HepG2 (cell line): ENCODE results near the gene GALR2. TPM values are rescaled to one million over a fixed set of nuclear protein-coding genes. Genes with fewer than 3 reads are reported as not detected.
A peak's percentile ranks its signal among the peaks of the same experiment; 100 is the strongest.

Experiments used
- ATAC-seq: fragments of 200-7000 bp; cut with Tn5 transposase; 3 replicates; pipeline ENCODE4 v1.9.1; 2020; ENCODE audit warnings: mild to moderate bottlenecking, moderate library complexity
- BruUV-seq: library from RNA; stranded (reverse); fragments of 400-500 nt; replicated peaks from 2 replicates; lab custom pipeline; 2021; lab: Mats Ljungman, UMichigan
- CTCF ChIA-PET: fragments of 300-600 bp; formaldehyde crosslinking; extraction: SDS; loops from one replicate; lab custom pipeline; 2021; ENCODE audit warnings: low total read pairs, inconsistent platforms, low intra/inter-chr PET ratio; lab: Yijun Ruan, JAX
- POLR2A ChIA-PET: fragments of 350-600 bp; sonication (Branson Sonifier 250); formaldehyde crosslinking; loops from one replicate; lab custom pipeline; 2020; ENCODE audit warnings: antibody characterized with exemption, inconsistent platforms; lab: Yijun Ruan, JAX
- DNase-seq: peaks from one replicate; pipeline ENCODE4 v3.0.0-alpha.2; 2015; ENCODE audit warnings: low spot score
- FAIRE-seq: peaks from 3 replicates; lab custom pipeline; 2011; peaks lifted over from hg19 to GRCh38; lab: Jason Lieb, UNC
- H2AFZ ChIP-seq: one replicate; pipeline ENCODE4 v1.6.1; 2011; ENCODE audit warnings: low read length, inconsistent platforms
- H3K27ac ChIP-seq: fragments of 300-600 bp; 3 replicates; pipeline ENCODE4 v1.8.0; 2011; ENCODE audit warnings: mixed run types, mild to moderate bottlenecking, mixed read lengths, low read length, inconsistent platforms; ENCODE audit not compliant: insufficient read depth; ENCODE audit errors: extremely low read length
- H3K27me3 ChIP-seq, 2 experiments: fragments of 200-600 bp in 1 of 2; 2 replicates in 1 of 2; 3 replicates in 1 of 2; pipeline versions ENCODE4 v1.6.0 to v1.8.0; 2011; ENCODE audit warnings: low read length in 2 of 2, mild to moderate bottlenecking in 2 of 2, moderate library complexity in 2 of 2, inconsistent platforms in 1 of 2; ENCODE audit not compliant: insufficient read depth in 2 of 2, control insufficient read depth in 1 of 2
- H3K36me3 ChIP-seq, 2 experiments: fragments of 200-600 bp in 1 of 2; replicated peaks in 1 of 2; 2 replicates in 1 of 2; 3 replicates in 1 of 2; pipeline versions ENCODE4 v1.5.1 to v1.8.0; 2011; ENCODE audit warnings: low read length in 2 of 2, inconsistent platforms in 1 of 2; ENCODE audit not compliant: insufficient read depth in 2 of 2, control insufficient read depth in 1 of 2
- H3K4me1 ChIP-seq: 2 replicates; pipeline ENCODE4 v1.5.1; 2012; ENCODE audit warnings: low read length, inconsistent platforms; ENCODE audit not compliant: insufficient read depth
- H3K4me2 ChIP-seq: 2 replicates; pipeline ENCODE4 v1.6.0; 2011; ENCODE audit warnings: low read depth, low read length, inconsistent platforms
- H3K4me3 ChIP-seq, 3 experiments: fragments of 200-600 bp in 1 of 3; sonication (generic), shearing (Covaris generic) in 1 of 3; replicated peaks in 1 of 3; 2 replicates each; pipeline ENCODE4 v1.5.1; 2011 to 2016; ENCODE audit warnings: low read length in 3 of 3, inconsistent platforms in 2 of 3, low read depth in 2 of 3, mild to moderate bottlenecking in 2 of 3, control low read depth in 1 of 3, mixed read lengths in 1 of 3; ENCODE audit not compliant: insufficient read depth in 1 of 3
- H3K79me2 ChIP-seq: one replicate; pipeline ENCODE4 v1.6.1; 2011; ENCODE audit warnings: low read length, inconsistent platforms; ENCODE audit not compliant: insufficient read depth
- H3K9ac ChIP-seq: 2 replicates; pipeline ENCODE4 v1.6.0; 2011; ENCODE audit warnings: mild to moderate bottlenecking, low read depth, low read length, inconsistent platforms; ENCODE audit not compliant: insufficient read depth
- H3K9me3 ChIP-seq: 2 replicates; pipeline ENCODE4 v1.5.1; 2012; ENCODE audit warnings: mild to moderate bottlenecking, low read length
- H4K20me1 ChIP-seq: 2 replicates; pipeline ENCODE4 v1.6.0; 2011; ENCODE audit warnings: inconsistent platforms, mild to moderate bottlenecking, low read length, moderate library complexity; ENCODE audit not compliant: insufficient read depth
- ARID2 ChIP-seq: sonication (generic); formaldehyde crosslinking; IDR thresholded peaks from 2 replicates; pipeline ENCODE4 v1.8.1; 2022; ENCODE audit warnings: mild to moderate bottlenecking, missing genetic modification reagents, borderline replicate concordance
- KDM5A ChIP-seq: fragments of 200-600 bp; sonication (generic); IDR thresholded peaks from 2 replicates; pipeline ENCODE4 v1.7.0; 2018; ENCODE audit warnings: antibody characterized with exemption, mild to moderate bottlenecking, low read length, borderline replicate concordance
- KLF16 ChIP-seq, 2 experiments: sonication (generic) in 1 of 2; formaldehyde crosslinking in 1 of 2; IDR thresholded peaks; 2 replicates each; pipeline versions ENCODE4 v1.6.1 to v1.8.0; 2016 to 2023; ENCODE audit warnings: missing genetic modification reagents in 2 of 2, missing compliant biosample characterization in 1 of 2
- SATB2 ChIP-seq: sonication (generic); formaldehyde crosslinking; IDR thresholded peaks from 2 replicates; pipeline ENCODE4 v1.5.0; 2020; ENCODE audit warnings: missing genetic modification reagents
- SMAD3 ChIP-seq: sonication (generic); formaldehyde crosslinking; IDR thresholded peaks from 2 replicates; pipeline ENCODE4 v1.4.0; 2020; ENCODE audit warnings: missing genetic modification reagents
- SOX13 ChIP-seq, 3 experiments: fragments of 450-650 bp in 1 of 3; sonication (generic) in 1 of 3; formaldehyde crosslinking in 1 of 3; IDR thresholded peaks in 2 of 3; conservative IDR thresholded peaks in 1 of 3; 2 replicates each; pipeline versions ENCODE4 v1.5.0 to v1.6.1; 2016 to 2020; ENCODE audit warnings: antibody characterized with exemption in 1 of 3, mild to moderate bottlenecking in 1 of 3, missing compliant biosample characterization in 1 of 3, missing genetic modification reagents in 1 of 3, moderate library complexity in 1 of 3
- SOX5 ChIP-seq: IDR thresholded peaks from 2 replicates; pipeline ENCODE4 v1.6.1; 2016; ENCODE audit warnings: borderline replicate concordance
- ZNF564 ChIP-seq: sonication (generic); formaldehyde crosslinking; IDR thresholded peaks from 2 replicates; pipeline ENCODE4 v1.8.1; 2023; ENCODE audit warnings: mild to moderate bottlenecking, missing genetic modification reagents
- ZNF569 ChIP-seq: sonication (generic); formaldehyde crosslinking; IDR thresholded peaks from 2 replicates; pipeline ENCODE4 v1.5.0; 2020; ENCODE audit warnings: mild to moderate bottlenecking, missing genetic modification reagents, moderate library complexity, borderline replicate concordance
- WGBS: methylation state at CpG from one replicate; pipeline ENCODE4 v1.1.6; 2017; ENCODE audit warnings: low lambda C conversion rate; 5-methylcytosine and 5-hydroxymethylcytosine counted together
- in situ Hi-C: cut with HindIII; loops from 2 replicates; pipeline ENCODE4 v1.10.0; 2017; ENCODE audit warnings: low pct_unique_long_range_greater_than_20kb; ENCODE audit not compliant: extremely low pct_ligation_motif_present
- intact Hi-C: fragments of 100-400 bp; cut with micrococcal nuclease; formaldehyde crosslinking; loops from one replicate; pipeline ENCODE4 v1.10.0; 2022; ENCODE audit not compliant: unreplicated experiment
- polyA plus RNA-seq, 8 experiments: library from polyadenylated mRNA; depleted of rRNA in 3 of 8; stranded (reverse) in 7 of 8; unstranded in 1 of 8; fragments of >200 nt; fragmentation: Illumina TruSeq in 4 of 8; extraction: Trizol in 4 of 8; gene quantifications; 2 replicates each; pipeline versions ENCODE4 v1.2.1 to v1.2.3, GENCODE V29; 2011 to 2016; ENCODE audit warnings: low read depth in 4 of 8, missing spikeins in 1 of 8, mixed read lengths in 1 of 8; ENCODE audit not compliant: insufficient read depth in 1 of 8
- total RNA-seq, 5 experiments: library from RNA; depleted of rRNA; stranded (reverse); fragments of >200 nt; fragmentation: Illumina TruSeq; extraction: Trizol; gene quantifications; 2 replicates each; pipeline ENCODE4 v1.2.3, GENCODE V29; 2016; ENCODE audit warnings: low read depth in 1 of 5
- TF ChIP-seq, protein P1 (sequence below): sonication (generic); formaldehyde crosslinking; IDR thresholded peaks from 2 replicates; pipeline ENCODE4 v1.9.0; 2021; ENCODE audit warnings: missing genetic modification reagents, mild to moderate bottlenecking, borderline replicate concordance

GALR2 gene
- total and polyA plus RNA-seq, 2 of the 13 experiments (the other 11 are each of a cell fraction or from before 2014, with no cell fraction given), result 0.48 to 0.58 TPM

DNA sequence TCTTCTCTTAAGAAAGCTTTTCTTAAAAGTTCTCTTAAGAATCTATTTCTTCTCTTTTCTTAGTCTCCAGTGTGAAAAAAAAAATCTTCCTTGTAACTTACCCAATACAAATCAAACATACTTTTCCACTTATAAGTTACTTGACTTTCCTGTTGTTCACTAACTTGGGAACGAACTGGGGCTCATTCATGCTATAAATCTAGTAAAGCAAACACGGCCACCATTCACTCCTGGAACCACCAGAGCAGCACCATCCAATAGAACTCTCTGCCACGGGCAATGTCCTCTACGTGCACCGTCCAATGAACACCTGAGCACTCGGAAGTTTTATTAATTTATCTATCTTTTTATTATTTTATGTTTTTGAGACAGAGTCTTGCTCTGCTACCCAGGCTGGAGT lies 23.0 kb upstream of the GALR2 start:
- peaks cover 43 to 84% of the 10 kb centered on the region in 2 experiments for H3K36me3 ChIP-seq
- H3K4me1 ChIP-seq, result no peaks in the 10 kb centered on the region
- H3K9me3 ChIP-seq, result no peaks in the 10 kb centered on the region
- H3K79me2 ChIP-seq, result no peaks in the 10 kb centered on the region
- no peaks in the 10 kb centered on the region for H3K27me3 ChIP-seq
- H2AFZ ChIP-seq, result no peak overlapping the region
- 98% methylated on average over 6 of the region's 6 CpGs for WGBS
- CTCF ChIA-PET, result no interaction called here
- H3K9ac ChIP-seq, result no peak overlapping the region
- FAIRE-seq, result no peak
- in situ Hi-C loops (no loop called here), intact Hi-C loops (no loop called here)
- H3K4me3 ChIP-seq, result no peak overlapping the region
- DNase-seq, result no peak
- H3K27ac ChIP-seq, result no peak overlapping the region
- no peak overlapping the region for H3K4me2 ChIP-seq
- no peaks in the 10 kb centered on the region; the same call in 1 of the 2 replicates for H4K20me1 ChIP-seq
- POLR2A ChIA-PET, result no interaction called here
- no peak for TF ChIP-seq SOX5 (CRISPR knock-in tag)
- TF ChIP-seq SOX13 (IDR thresholded peaks at IDR 0.05), result no peak
- TF ChIP-seq SOX13 (CRISPR knock-in tag; conservative IDR thresholded peaks at IDR 0.05 in 1 of 2, IDR thresholded peaks at IDR 0.05 in 1 of 2), result no peak
- no peak for TF ChIP-seq ZNF564 (CRISPR knock-in tag)
- no peak for ATAC-seq
- no TSS peak for BruUV-seq

DNA sequence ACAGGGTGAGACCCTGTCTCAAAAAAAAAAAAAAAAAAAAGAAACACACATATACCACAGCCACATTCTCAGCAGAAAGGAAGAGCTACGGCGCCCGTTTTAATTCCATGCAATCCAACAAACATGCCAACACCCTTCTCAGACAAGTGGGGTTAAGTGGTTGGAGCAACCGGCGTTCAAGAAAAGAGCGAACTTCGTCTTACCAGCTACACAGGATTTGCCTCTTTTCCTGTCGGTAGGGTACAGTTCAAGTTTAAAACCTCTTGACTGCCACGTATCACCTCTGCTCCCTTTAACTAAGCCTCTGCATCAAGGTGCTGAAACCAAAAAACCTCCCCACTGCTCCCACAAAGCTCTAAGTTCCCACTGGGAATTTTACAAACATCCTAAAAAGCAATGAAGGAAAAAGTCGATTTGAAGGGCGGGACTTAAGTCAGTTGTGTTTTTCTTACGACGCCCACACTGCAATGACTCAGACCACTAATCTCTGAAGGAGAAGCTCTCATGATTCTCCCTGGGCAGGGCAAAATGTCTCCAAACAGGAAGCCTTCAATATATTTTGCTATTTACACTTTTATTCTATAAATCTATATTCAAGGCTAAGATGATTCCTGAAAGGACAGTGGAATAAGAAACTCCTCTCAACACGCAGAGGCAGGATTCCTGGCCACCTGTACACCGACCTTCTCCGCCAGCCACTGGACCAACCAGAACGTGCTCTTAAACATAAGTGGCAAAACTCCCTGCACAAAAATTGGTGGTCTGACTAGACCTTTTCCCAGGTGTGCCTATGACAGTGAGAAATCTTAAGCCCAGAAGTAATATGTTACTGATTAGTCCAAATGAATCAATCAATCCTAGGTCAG lies 21.1 kb upstream of the GALR2 start:
- Histone ChIP-seq H3K9ac (no peak overlapping the region), H3K27ac (no peak overlapping the region), H3K4me3 (no peak overlapping the region), H3K9me3 (no peaks in the 10 kb centered on the region), H4K20me1 (no peaks in the 10 kb centered on the region; the same call in 1 of the 2 replicates), H3K79me2 (no peaks in the 10 kb centered on the region), H3K4me1 (no peaks in the 10 kb centered on the region), H2AFZ (no peak overlapping the region), H3K27me3 (no peaks in the 10 kb centered on the region), H3K4me2 (no peak overlapping the region), H3K36me3 (peaks cover 35 to 87% of the 10 kb centered on the region in 2 experiments)
- intact Hi-C loops, result no loop called here
- DNase-seq (no peak), ATAC-seq (no peak), FAIRE-seq (no peak)
- in situ Hi-C loops, result no loop called here
- BruUV-seq, result TSS peak; percentile 8
- POLR2A ChIA-PET, result no interaction called here
- WGBS, result 96% methylated on average over 17 of the region's 17 CpGs
- CTCF ChIA-PET, result no interaction called here
- TF ChIP-seq ZNF569 (CRISPR knock-in tag) (no peak), KDM5A (no peak), SMAD3 (CRISPR knock-in tag) (no peak), ARID2 (CRISPR knock-in tag) (no peak), SATB2 (CRISPR knock-in tag) (no peak), KLF16 (CRISPR knock-in tag; IDR thresholded peaks at IDR 0.05) (no peak)
- TF ChIP-seq, protein P1, sequence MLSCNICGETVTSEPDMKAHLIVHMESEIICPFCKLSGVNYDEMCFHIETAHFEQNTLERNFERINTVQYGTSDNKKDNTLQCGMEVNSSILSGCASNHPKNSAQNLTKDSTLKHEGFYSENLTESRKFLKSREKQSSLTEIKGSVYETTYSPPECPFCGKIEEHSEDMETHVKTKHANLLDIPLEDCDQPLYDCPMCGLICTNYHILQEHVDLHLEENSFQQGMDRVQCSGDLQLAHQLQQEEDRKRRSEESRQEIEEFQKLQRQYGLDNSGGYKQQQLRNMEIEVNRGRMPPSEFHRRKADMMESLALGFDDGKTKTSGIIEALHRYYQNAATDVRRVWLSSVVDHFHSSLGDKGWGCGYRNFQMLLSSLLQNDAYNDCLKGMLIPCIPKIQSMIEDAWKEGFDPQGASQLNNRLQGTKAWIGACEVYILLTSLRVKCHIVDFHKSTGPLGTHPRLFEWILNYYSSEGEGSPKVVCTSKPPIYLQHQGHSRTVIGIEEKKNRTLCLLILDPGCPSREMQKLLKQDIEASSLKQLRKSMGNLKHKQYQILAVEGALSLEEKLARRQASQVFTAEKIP (CRISPR knock-in tag), result no peak
